Gastrocnemius medialis (tissue), 4 donors: ENCODE measurements around the gene PYGL.

ENCODE experiments used
- CTCF ChIP-seq, 5 experiments: fragments of 450-650 bp in 3 of 5; fragments of 200-600 bp in 2 of 5; sonication (generic) in 2 of 5; IDR thresholded peaks in 4 of 5; conservative IDR thresholded peaks in 1 of 5; 1 replicate in 4 of 5; 2 replicates in 1 of 5; pipeline ENCODE4 v1.5.1; 2016 to 2019; ENCODE audit warnings: antibody characterized with exemption in 5 of 5, mild to moderate bottlenecking in 3 of 5, moderate library complexity in 3 of 5
- POLR2A ChIP-seq, 2 donors: fragments of 450-650 bp; IDR thresholded peaks; one replicate each; pipeline ENCODE4 v1.6.1; 2017; ENCODE audit warnings: antibody characterized with exemption in 2 of 2, mild to moderate bottlenecking in 2 of 2, moderate library complexity in 2 of 2

- TF ChIP-seq CTCF (IDR thresholded peaks at IDR 0.05 in 4 of 5, conservative IDR thresholded peaks at IDR 0.05 in 1 of 5) (no peak), POLR2A (IDR thresholded peaks at IDR 0.05) (no peak)
Observed at GRCh38 chr14:50947446-50947845, 3.2 kb upstream of the PYGL start.
